Measurements from ENCODE around the gene ZNF441. TPM values are rescaled to one million over a fixed set of nuclear protein-coding genes. Genes with fewer than 3 reads are reported as not detected.

The ZNF441 gene
- polyA plus RNA-seq, 1 donor from 2014 or later = 138 TPM

- Histone ChIP-seq H2AFZ (ENCODE audit: low read depth, low read length) (no peak overlapping the region), H3K36me3 (ENCODE audit: insufficient read depth, low read length) (peaks cover 43% of the 10 kb centered on the region)
These were observed 17.0 kb downstream of the ZNF441 start for GRCh38 chr19:11783767-11784166.

GRCh38 chr19:11784356-11784755, 17.6 kb downstream of the ZNF441 start:
- Histone ChIP-seq H3K4me3 (ENCODE audit: low read length) (no peak overlapping the region), H4K20me1 (ENCODE audit: insufficient read depth) (no peaks in the 10 kb centered on the region), H3K27ac (ENCODE audit: low read length) (no peak overlapping the region), H2AFZ (ENCODE audit: low read depth, low read length) (no peak overlapping the region), H3K36me3 (ENCODE audit: insufficient read depth, low read length) (peaks cover 40% of the 10 kb centered on the region), H3K4me2 (ENCODE audit: low read length) (no peak overlapping the region), H3K79me2 (replicated peaks; ENCODE audit: insufficient read depth, low read length) (no peaks in the 10 kb centered on the region), H3K27me3 (ENCODE audit: insufficient read depth, low read depth, low read length) (no peaks in the 10 kb centered on the region), H3K9ac (ENCODE audit: low read length) (no peak overlapping the region), H3F3A (ENCODE audit: insufficient read depth, low read length, poor library complexity, severe bottlenecking) (no peaks in the 10 kb centered on the region), H3K9me2 (ENCODE audit: insufficient read depth, low read length) (no peaks in the 10 kb centered on the region), H3K9me3 (ENCODE audit: low read length) (peaks cover 15% of the 10 kb centered on the region)
- TF ChIP-seq POLR2AphosphoS5 (IDR thresholded peaks at IDR 0.05) = no peak
- no peak for TF ChIP-seq EP300 (conservative IDR thresholded peaks at IDR 0.05; ENCODE audit: poor library complexity, severe bottlenecking)
- no peak for TF ChIP-seq EZH2 (IDR thresholded peaks at IDR 0.05; ENCODE audit: borderline replicate concordance, insufficient read depth, low read length, poor library complexity, severe bottlenecking)
- TF ChIP-seq TAF1 (IDR thresholded peaks at IDR 0.05; ENCODE audit: low read depth) = no peak
- no peak for TF ChIP-seq RAD21 (conservative IDR thresholded peaks at IDR 0.05)
- no peak for TF ChIP-seq SMC3 (conservative IDR thresholded peaks at IDR 0.05; ENCODE audit: poor library complexity)
- no peak for TF ChIP-seq REST (IDR thresholded peaks at IDR 0.05; ENCODE audit: borderline replicate concordance)
- TF ChIP-seq MXI1 (conservative IDR thresholded peaks at IDR 0.05; ENCODE audit: poor library complexity, severe bottlenecking) = no peak

More at GRCh38 chr19:11783767-11784166, 17.0 kb downstream of the ZNF441 start:
- H3K27ac ChIP-seq (ENCODE audit: low read length) = no peak overlapping the region
- H3K9me2 ChIP-seq (ENCODE audit: insufficient read depth, low read length) = no peaks in the 10 kb centered on the region
- H3K4me3 ChIP-seq (ENCODE audit: low read length) = no peak overlapping the region
- TF ChIP-seq POLR2AphosphoS5 (IDR thresholded peaks at IDR 0.05) (no peak), CTCF (IDR thresholded peaks at IDR 0.05; ENCODE audit: poor library complexity, severe bottlenecking) (no peak), EZH2 (IDR thresholded peaks at IDR 0.05; ENCODE audit: borderline replicate concordance, insufficient read depth, low read length, poor library complexity, severe bottlenecking) (no peak), MXI1 (conservative IDR thresholded peaks at IDR 0.05; ENCODE audit: poor library complexity, severe bottlenecking) (no peak), REST (IDR thresholded peaks at IDR 0.05; ENCODE audit: borderline replicate concordance) (no peak), TAF1 (IDR thresholded peaks at IDR 0.05; ENCODE audit: low read depth) (no peak), SMC3 (conservative IDR thresholded peaks at IDR 0.05; ENCODE audit: poor library complexity) (no peak), EP300 (conservative IDR thresholded peaks at IDR 0.05; ENCODE audit: poor library complexity, severe bottlenecking) (no peak), RAD21 (conservative IDR thresholded peaks at IDR 0.05) (no peak)
- H3K4me2 ChIP-seq (ENCODE audit: low read length) = no peak overlapping the region
- peaks cover 14% of the 10 kb centered on the region for H3K9me3 ChIP-seq (ENCODE audit: low read length)
- no peaks in the 10 kb centered on the region for H3K79me2 ChIP-seq (replicated peaks; ENCODE audit: insufficient read depth, low read length)
- no peaks in the 10 kb centered on the region for H4K20me1 ChIP-seq (ENCODE audit: insufficient read depth)
- no peaks in the 10 kb centered on the region for H3K27me3 ChIP-seq (ENCODE audit: insufficient read depth, low read depth, low read length)
- no peaks in the 10 kb centered on the region for H3F3A ChIP-seq (ENCODE audit: insufficient read depth, low read length, poor library complexity, severe bottlenecking)
- no peak overlapping the region for H3K9ac ChIP-seq (ENCODE audit: low read length)
